ENCODE measurements around the gene TRIO.
"Not testable (repeated sequence)": the region's sequence is repeated elsewhere in the genome, so short reads cannot be mapped to it uniquely, and the experiment has no call there.

TRIO gene

DNA sequence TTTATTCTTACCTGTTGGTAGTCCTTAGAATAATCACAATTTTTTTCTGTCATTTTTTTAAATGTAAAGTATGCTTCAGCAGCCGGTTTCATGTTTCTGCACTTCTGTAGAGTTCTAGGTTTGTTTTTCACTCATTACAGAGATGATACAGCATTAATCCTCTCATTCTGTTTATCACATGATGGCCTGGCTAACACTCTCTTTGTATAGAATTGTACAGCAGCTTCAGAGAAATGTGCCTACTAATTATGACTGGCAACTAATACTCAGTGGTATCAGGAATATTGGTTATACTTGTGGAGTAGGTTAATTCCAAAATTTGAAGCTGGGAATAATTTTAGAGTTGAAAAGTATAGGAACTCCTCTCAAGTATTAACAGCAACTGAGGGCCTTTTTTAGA lies 245.6 kb downstream of the TRIO start:
- no peak overlapping the region for H3K9ac ChIP-seq (ENCODE audit: low read depth, low read length)
- no peaks in the 10 kb centered on the region for H3K9me3 ChIP-seq (ENCODE audit: insufficient read depth, low read length, severe bottlenecking)
- no peak overlapping the region for H3K27ac ChIP-seq (ENCODE audit: low read length)
- H3K36me3 ChIP-seq (ENCODE audit: insufficient read depth, low read length): no peaks in the 10 kb centered on the region
- no peaks in the 10 kb centered on the region for H3K27me3 ChIP-seq (ENCODE audit: insufficient read depth, low read length, poor library complexity)
- H2AFZ ChIP-seq (ENCODE audit: low read depth, low read length): no peak overlapping the region
- H4K20me1 ChIP-seq (ENCODE audit: insufficient read depth, low read length): no peaks in the 10 kb centered on the region
- no peak for TF ChIP-seq EZH2 (IDR thresholded peaks at IDR 0.05; ENCODE audit: borderline replicate concordance, low read depth, low read length, severe bottlenecking)
- TF ChIP-seq, protein P1, sequence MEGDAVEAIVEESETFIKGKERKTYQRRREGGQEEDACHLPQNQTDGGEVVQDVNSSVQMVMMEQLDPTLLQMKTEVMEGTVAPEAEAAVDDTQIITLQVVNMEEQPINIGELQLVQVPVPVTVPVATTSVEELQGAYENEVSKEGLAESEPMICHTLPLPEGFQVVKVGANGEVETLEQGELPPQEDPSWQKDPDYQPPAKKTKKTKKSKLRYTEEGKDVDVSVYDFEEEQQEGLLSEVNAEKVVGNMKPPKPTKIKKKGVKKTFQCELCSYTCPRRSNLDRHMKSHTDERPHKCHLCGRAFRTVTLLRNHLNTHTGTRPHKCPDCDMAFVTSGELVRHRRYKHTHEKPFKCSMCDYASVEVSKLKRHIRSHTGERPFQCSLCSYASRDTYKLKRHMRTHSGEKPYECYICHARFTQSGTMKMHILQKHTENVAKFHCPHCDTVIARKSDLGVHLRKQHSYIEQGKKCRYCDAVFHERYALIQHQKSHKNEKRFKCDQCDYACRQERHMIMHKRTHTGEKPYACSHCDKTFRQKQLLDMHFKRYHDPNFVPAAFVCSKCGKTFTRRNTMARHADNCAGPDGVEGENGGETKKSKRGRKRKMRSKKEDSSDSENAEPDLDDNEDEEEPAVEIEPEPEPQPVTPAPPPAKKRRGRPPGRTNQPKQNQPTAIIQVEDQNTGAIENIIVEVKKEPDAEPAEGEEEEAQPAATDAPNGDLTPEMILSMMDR (IDR thresholded peaks at IDR 0.05; ENCODE audit: borderline replicate concordance, extremely low read depth, low read length, poor library complexity, severe bottlenecking): no peak
- no peak overlapping the region for H3K4me2 ChIP-seq (ENCODE audit: insufficient read depth, low read length)
- DNase-seq (no peak), ATAC-seq (ENCODE audit: insufficient read depth, low read depth) (no peak)
- no peaks in the 10 kb centered on the region for H3K4me1 ChIP-seq (ENCODE audit: insufficient read depth, low read length)
- no peak overlapping the region for H3K4me3 ChIP-seq (ENCODE audit: low read depth in 1 of 2, low read length in 2 of 2)
- no peaks in the 10 kb centered on the region for H3K79me2 ChIP-seq (ENCODE audit: insufficient read depth, low read length)

DNA sequence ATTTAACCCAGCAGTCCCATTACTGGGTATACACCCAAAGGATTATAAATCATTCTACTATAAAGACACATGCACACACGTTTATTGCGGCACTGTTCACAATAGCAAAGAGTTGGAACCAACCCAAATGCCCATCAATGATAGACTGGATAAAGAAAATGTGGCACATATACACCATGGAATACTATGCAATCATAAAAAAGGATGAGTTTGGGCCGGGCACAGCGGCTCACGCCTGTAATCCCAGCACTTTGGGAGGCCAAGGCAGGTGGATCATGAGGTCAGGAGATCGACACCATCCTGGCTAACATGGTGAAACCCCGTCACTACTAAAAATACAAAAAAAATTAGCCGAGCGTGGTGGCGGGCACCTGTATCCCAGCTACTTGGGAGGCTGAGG lies 249.4 kb downstream of the TRIO start:
- not testable (repeated sequence) for H3K4me1 ChIP-seq (ENCODE audit: insufficient read depth, low read length); ATAC-seq (ENCODE audit: insufficient read depth, low read depth); H3K27me3 ChIP-seq (ENCODE audit: insufficient read depth, low read length, poor library complexity); H3K4me2 ChIP-seq (ENCODE audit: insufficient read depth, low read length); H4K20me1 ChIP-seq (ENCODE audit: insufficient read depth, low read length); H3K9me3 ChIP-seq (ENCODE audit: insufficient read depth, low read length, severe bottlenecking); DNase-seq; H3K79me2 ChIP-seq (ENCODE audit: insufficient read depth, low read length); H2AFZ ChIP-seq (ENCODE audit: low read depth, low read length); H3K36me3 ChIP-seq (ENCODE audit: insufficient read depth, low read length); H3K27ac ChIP-seq (ENCODE audit: low read length); H3K9ac ChIP-seq (ENCODE audit: low read depth, low read length); H3K4me3 ChIP-seq (ENCODE audit: low read depth in 1 of 2, low read length in 2 of 2)

DNA sequence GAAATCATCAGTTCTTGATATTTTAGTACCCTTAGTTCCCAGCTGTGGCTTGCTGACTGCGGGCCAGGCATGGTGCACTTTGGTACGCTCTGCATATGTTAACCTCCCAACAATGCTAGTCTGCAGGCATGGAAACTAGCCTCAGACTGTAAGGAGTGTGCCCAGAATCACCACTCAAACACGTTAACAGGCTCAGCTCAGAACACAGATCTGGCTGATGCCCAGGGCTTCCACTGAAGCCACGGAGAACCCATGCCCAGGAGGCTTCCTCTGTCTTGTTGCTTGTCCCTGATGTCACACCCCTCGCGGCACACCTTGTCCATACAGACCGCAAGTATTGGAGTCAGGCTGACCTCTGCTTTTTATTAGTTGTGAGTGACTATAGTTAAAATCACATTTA lies 251.2 kb downstream of the TRIO start:
- H4K20me1 ChIP-seq (ENCODE audit: insufficient read depth, low read length): no peaks in the 10 kb centered on the region
- H2AFZ ChIP-seq (ENCODE audit: low read depth, low read length): no peak overlapping the region
- TF ChIP-seq, protein P1 (IDR thresholded peaks at IDR 0.05; ENCODE audit: borderline replicate concordance, extremely low read depth, low read length, poor library complexity, severe bottlenecking): no peak
- no peak for TF ChIP-seq EZH2 (IDR thresholded peaks at IDR 0.05; ENCODE audit: borderline replicate concordance, low read depth, low read length, severe bottlenecking)
- no peaks in the 10 kb centered on the region for H3K9me3 ChIP-seq (ENCODE audit: insufficient read depth, low read length, severe bottlenecking)
- no peak overlapping the region for H3K9ac ChIP-seq (ENCODE audit: low read depth, low read length)
- no peaks in the 10 kb centered on the region for H3K36me3 ChIP-seq (ENCODE audit: insufficient read depth, low read length)
- no peaks in the 10 kb centered on the region for H3K27me3 ChIP-seq (ENCODE audit: insufficient read depth, low read length, poor library complexity)
- ATAC-seq (ENCODE audit: insufficient read depth, low read depth) (no peak), DNase-seq (no peak)
- no peaks in the 10 kb centered on the region for H3K4me1 ChIP-seq (ENCODE audit: insufficient read depth, low read length)
- H3K27ac ChIP-seq (ENCODE audit: low read length): no peak overlapping the region
- no peaks in the 10 kb centered on the region for H3K79me2 ChIP-seq (ENCODE audit: insufficient read depth, low read length)
- H3K4me2 ChIP-seq (ENCODE audit: insufficient read depth, low read length): no peak overlapping the region
- no peak overlapping the region for H3K4me3 ChIP-seq (ENCODE audit: low read depth in 1 of 2, low read length in 2 of 2)

DNA sequence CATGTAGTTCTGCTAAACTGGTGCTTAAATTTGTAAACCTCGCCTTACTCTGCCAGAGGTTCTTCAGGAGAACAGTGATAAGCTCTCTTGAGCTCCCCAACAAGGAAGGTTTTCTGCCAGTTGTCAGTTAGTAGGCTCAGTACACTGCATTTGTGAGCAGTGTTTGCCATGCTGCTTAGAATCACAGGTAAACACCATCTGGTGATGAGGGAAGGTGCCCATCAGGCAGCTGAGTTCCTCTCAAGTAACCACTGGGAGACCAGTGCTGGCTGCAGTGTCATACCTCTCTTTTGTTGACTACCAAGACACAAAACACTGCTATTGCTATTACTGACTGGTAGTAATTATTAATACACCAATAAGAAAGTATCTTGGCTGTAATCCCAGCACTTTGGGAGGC lies 252.3 kb downstream of the TRIO start:
- DNase-seq (no peak), ATAC-seq (ENCODE audit: insufficient read depth, low read depth) (no peak)
- TF ChIP-seq EZH2 (IDR thresholded peaks at IDR 0.05; ENCODE audit: borderline replicate concordance, low read depth, low read length, severe bottlenecking): no peak
- TF ChIP-seq, protein P1 (IDR thresholded peaks at IDR 0.05; ENCODE audit: borderline replicate concordance, extremely low read depth, low read length, poor library complexity, severe bottlenecking): no peak
- no peaks in the 10 kb centered on the region for H3K79me2 ChIP-seq (ENCODE audit: insufficient read depth, low read length)
- H3K27ac ChIP-seq (ENCODE audit: low read length): no peak overlapping the region
- no peaks in the 10 kb centered on the region for H3K9me3 ChIP-seq (ENCODE audit: insufficient read depth, low read length, severe bottlenecking)
- H3K9ac ChIP-seq (ENCODE audit: low read depth, low read length): no peak overlapping the region
- no peaks in the 10 kb centered on the region for H3K36me3 ChIP-seq (ENCODE audit: insufficient read depth, low read length)
- H3K4me2 ChIP-seq (ENCODE audit: insufficient read depth, low read length): no peak overlapping the region
- no peaks in the 10 kb centered on the region for H4K20me1 ChIP-seq (ENCODE audit: insufficient read depth, low read length)
- no peak overlapping the region for H2AFZ ChIP-seq (ENCODE audit: low read depth, low read length)
- H3K4me1 ChIP-seq (ENCODE audit: insufficient read depth, low read length): no peaks in the 10 kb centered on the region
- H3K27me3 ChIP-seq (ENCODE audit: insufficient read depth, low read length, poor library complexity): no peaks in the 10 kb centered on the region
- no peak overlapping the region for H3K4me3 ChIP-seq (ENCODE audit: low read depth in 1 of 2, low read length in 2 of 2)
